Measurements from ENCODE around the gene KCNH6.

The KCNH6 gene

DNA sequence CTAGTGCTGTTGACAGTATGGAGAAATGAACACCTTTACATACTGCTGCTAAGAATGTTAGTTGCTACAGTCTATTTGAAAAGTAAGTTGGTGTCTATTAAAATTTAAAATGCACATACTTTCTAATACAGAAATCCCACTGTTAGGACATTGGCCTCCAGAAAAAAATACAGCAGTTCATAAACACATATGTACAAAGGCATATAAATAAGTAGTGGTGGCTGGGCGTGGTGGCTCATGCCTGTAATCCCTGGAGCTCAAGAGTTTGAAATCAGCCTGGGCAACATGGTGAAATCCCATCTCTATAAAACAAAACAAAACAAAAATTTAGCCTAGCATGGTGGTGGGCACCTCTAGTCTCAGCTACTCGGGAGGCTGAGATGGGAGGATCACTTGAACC, 40.2 kb downstream of the KCNH6 start:
- DNase-seq: no peak

DNA sequence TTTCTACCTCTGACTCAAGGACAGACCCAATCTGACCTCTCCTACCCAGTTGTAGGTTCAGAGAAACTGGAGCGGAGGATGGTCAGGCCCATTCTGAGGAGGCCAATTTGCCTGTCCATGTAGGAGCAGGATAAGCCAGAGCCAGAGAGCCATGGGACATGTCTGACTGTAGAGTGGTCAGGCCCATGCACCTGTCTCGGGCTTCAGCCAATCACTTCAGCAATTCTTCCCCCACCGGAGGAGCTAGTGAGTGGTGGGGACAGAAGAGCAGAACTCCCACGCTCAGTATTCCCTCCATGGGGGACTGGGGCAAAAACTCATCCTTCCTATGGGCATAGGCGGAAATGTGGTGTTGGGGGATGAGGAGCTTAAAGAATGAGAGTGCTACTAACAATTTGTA, 41.4 kb downstream of the KCNH6 start:
- DNase-seq: no peak

DNA sequence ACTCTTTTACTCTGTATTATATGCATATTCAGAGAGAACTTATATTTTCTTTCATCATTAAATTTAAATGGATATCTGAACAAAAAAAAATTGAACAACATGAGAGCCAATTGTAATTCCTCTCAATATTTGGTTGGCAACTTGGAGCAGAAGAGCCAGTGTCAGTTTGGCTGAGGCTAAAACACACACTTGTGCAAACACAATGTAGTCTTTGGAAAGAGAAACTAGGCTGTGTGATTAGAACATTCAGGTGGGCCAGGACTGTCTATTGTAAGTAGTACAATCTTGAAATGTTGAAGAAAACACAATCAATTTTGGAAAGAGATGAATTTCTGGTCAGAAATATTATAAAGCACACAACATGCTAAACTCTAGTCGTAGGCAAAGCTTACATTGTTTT, 44.1 kb downstream of the KCNH6 start:
- no peak for DNase-seq

DNA sequence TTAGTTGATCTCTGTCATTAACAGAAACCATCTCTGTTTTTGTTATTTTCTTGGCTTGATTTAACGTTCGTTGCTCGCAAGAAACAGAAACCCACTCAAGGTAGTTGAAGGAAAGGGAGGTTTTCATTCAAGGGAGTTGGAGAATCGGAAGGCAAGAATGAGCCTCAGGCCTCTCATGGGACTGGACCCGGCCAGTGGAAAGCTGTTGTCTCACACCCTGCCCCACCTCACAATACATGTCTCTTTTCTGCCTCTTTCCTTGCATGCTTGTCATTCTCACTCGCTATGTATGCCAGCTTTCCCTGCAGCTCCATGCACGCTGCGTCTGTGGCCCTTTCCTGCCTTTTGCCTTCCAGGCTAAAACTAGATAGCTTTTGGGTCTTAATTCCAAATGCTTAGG, 45.4 kb downstream of the KCNH6 start:
- no peak for DNase-seq

DNA sequence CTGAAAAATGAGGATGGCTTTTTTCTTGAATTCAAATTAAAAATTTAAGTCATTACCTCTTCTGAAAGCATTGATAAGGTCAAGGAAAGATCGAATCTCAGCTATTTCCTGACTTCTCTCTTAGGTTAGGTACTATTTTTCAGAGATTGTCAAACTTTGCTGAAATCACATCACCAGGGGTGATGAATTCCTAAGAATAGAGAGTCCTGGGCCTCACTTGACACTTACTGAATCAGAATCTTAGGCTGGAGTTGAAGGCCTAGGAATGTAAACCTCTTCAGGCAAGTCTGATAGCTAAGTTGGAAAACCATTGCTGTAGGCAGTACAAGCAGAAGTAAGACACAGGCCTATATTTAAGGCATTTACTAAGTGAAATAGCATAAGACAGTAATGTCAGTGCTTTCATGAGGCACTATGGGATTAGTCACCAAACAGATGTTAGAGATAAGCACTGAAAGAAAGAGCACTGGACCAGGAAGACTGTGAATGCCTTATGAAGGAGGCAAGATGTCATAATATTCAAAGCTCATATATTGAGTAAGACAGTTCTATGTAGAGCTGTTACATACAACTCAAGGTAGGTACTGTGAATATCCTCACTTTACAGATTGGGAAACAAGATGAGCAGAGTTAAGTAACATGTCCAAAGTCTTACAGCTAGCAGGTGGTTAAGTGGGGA, 48.6 kb downstream of the KCNH6 start:
- no peak for DNase-seq

DNA sequence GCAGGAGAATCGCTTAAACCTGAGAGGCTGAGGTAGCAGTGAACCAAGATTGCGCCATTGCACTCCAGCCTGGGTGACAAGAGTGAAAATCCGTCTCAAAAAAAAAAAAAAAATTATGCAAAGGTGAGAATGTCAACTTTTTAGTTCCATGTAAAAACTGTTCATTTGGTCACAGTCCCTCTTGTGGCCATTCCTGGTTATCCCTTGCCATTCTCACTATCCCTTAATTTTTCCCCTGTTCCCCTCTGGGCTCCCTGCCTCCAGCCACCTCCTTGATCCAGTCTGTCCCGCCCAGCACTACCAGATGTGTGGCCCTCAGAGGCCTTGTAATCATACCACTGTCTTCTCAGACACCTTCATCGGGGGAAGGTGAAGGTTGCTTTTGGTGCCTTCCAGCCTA, 50.5 kb downstream of the KCNH6 start:
- DNase-seq: no peak

DNA sequence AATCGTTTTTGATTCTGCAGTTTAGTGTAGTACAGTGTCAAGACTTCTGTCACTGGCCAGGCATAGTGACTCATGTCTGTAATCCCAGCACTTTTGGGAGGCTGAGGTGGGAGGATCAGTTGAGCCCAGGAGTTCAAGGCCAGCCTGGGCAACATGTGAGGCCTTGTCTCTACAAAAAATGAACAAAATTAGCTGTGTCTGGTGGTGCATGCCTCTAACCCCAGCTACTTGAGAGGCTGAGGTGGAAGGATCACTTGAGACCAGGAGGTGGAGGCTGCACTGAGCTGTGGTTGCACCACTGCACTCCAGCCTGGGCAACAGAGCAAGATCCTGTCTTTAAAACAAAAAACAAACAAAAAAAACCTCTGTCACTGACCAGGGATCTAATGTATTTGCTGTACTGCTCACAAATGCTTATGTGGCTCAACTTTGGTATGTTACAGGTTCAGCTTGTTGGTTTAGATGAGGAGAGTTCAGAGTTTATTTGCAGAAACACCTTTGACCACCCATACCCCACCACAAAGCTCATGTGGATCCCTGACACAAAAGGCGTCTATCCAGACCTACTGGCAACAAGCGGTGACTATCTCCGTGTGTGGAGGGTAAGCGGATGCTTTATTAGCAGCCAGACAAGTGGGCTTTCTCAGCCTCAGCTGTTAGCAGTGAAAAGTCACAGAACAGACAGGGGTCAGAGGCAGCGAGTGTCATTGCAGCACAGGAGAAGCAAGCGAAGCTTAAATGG, 55.0 kb downstream of the KCNH6 start:
- DNase-seq: no peak

DNA sequence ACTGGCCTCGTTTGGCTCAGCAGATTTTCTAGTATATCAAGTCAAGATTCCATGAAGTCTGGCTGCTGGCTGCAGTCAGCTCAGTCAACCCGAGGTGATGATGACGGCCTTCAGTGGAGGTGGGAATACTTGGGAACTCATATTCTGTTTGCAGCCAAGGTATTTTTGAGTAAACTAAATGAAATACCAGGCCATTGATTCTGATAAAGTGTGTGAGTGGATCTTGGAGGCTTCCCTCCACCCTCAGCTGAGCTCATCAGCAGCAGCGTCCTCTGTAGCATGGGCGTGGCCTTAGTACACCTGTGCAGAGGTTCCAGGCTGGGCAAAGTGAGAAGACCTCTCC, 55.6 kb downstream of the KCNH6 start:
- no peak for DNase-seq

DNA sequence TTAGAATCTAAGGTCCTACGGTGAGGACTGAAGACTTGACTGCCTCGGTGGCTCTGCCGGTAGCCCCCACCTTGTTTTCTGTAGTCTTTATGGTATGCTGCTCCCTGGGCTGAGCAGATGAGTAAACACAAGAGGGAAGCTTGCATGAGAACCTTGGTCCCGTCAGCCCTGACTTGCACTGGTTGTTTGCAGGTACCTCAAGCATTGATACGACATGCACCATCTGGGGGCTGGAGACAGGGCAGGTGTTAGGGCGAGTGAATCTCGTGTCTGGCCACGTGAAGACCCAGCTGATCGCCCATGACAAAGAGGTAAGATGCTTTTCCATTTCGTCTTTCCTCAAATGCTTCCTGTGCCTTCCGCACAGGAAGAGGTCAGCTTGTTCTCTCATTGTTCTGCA, 56.5 kb downstream of the KCNH6 start:
- DNase-seq: no peak

DNA sequence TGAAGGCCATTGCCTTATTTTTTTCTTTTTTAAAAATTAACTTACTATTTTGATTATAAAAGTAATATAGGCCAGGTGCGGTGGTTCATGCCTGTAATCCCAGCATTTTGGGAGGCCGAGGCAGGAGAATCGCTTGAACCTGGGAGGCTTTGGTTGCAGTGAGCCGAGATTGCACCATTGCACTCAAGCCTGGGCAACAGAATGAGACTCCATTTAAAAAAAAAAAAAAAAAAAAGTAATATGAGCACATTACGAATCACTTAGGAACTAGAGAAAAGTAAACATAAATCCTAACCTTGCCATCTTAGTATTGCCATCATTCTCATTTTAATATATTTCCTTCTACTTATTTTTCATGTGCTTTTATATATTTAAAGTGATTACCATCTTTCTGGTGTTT, 64.6 kb downstream of the KCNH6 start:
- no peak for DNase-seq

DNA sequence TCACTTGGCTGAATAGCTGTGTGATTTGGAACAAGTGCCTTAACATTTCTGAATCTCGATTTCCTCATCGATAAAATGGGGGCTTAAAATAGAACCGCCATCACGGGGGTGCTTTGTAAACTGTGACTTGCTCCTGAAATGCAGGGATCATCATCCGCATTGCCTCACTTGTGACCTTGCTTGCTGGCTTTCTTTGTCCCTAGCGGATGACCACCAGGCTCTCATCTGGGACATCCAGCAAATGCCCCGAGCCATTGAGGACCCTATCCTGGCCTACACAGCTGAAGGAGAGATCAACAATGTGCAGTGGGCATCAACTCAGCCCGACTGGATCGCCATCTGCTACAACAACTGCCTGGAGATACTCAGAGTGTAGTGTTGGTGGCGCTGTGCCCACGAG, 65.6 kb downstream of the KCNH6 start:
- DNase-seq: no peak

DNA sequence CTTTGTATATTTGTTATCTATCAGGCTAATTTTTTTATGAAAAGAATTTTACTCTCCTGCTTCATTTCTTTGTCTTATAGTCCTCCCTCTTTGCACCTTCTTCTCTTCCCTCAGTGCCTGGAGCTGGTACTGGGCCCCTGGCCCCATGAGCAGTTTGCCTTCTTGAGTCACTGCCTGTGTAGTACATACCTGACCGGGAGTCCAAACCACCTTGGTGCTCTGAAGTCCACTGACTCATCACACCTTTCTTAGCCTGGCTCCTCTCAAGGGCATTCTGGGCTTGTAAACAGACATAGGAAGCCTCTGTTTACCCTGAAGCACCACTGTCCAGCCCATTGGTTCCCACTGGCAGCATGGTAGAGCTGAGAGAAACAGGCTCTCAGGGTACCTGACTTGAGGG, 66.5 kb downstream of the KCNH6 start:
- DNase-seq: no peak

DNA sequence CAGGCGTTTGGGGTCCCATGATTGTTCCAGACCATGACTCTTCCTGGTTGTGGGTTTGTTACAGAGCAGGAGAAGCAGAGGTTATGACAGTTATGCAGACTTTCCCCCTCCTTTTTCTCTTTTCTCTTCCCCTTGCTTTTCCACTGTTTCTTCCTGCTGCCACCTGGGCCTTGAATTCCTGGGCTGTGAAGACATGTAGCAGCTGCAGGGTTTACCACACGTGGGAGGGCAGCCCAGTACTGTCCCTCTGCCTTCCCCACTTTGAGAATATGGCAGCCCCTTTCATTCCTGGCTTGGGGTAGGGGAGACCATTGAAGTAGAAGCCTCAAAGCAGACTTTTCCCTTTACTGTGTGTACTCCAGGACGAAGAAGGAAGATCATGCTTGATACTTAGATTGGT, 69.6 kb downstream of the KCNH6 start:
- no peak for DNase-seq

DNA sequence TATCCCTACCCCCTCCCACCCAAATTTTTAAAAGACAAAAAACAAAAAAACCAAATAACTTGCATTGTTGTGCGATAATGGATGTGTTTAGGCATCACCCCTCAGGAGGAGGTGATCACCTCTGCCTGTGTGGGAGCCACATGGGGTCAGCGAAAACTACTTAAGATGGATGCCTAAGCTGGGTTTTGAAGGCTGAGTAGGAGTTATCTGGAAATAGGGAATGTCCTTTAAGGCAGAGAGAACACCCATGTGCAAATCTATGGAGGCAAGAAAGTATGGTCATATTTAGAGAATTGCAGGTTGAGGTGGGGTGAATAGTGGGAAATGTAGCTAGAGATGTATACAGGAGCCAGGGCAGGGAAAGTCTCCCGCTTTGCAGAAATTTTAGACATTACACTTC, 72.0 kb downstream of the KCNH6 start:
- no peak for DNase-seq

All from midbrain (tissue), 1 donor.